Stimulated activated CD8-positive, alpha-beta memory T cell treated with anti-CD3 and anti-CD28 coated beads, Interleukin-2, amount 100 ng/mL, for 1 hour (primary cell): Measurements from ENCODE around the gene GPR62.
"Not testable (repeated sequence)": the region's sequence is repeated elsewhere in the genome, so short reads cannot be mapped to it uniquely, and the experiment has no call there.

Experiments used
- DNase-seq, 2 donors: peaks; one replicate each; pipeline ENCODE4 v3.0.0-alpha.2; 2020; ENCODE audit warnings: low read depth in 2 of 2

The GPR62 gene, protein sequence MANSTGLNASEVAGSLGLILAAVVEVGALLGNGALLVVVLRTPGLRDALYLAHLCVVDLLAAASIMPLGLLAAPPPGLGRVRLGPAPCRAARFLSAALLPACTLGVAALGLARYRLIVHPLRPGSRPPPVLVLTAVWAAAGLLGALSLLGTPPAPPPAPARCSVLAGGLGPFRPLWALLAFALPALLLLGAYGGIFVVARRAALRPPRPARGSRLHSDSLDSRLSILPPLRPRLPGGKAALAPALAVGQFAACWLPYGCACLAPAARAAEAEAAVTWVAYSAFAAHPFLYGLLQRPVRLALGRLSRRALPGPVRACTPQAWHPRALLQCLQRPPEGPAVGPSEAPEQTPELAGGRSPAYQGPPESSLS

GRCh38 chr3:51955175-51955892 is at the start of gene GPR62:
Gene GPR62, plus strand, starts transcription at chr3:51955381. Its CDS starts 272 bp downstream, at chr3:51955653.
- DNase-seq, result no peak

DNA sequence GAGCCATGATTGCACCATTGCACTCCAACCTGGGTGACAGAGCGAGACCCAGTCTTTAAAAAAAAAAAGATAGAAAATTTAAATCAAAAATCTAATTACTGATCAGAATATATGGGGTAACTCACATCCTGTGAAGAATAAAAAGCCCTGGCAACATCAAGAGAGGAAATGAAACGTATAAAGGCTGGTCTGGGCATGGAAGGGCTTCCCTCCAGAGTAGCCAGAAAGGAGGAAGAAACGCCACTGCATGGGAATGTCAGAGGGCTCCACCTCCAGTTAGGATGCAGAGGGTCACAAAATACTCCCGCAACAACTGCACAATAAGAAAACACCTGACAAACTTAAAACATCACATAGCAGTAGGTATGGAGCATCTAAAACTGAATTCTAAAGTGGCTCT is 47.2 kb upstream of the GPR62 start:
- no peak for DNase-seq

GRCh38 chr3:51916418-51916817 is 38.8 kb upstream of the GPR62 start:
- no peak for DNase-seq

DNA sequence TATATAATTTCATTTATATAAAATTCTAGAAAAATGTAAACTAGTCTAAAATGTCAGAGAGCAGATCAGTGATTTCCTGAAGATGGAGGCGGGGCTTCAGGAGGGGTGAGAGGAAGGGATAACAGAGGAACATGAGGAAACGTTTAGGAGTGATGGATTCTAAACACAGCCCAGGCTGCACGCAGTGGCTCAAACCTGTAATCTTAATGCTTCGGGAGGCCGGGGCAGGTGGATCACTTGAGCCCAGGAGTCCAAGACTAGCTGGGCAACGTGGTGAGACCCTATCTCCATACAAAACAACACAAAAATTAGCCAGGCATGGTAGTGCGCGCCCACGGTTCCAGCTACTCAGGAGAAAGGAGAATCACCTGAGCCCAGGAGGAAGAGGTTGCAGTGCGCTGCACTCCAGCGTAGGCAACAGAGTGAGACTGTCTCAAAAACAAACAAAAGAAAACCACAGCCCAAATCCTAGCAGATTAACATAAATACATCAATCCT is 34.1 kb upstream of the GPR62 start:
- no peak for DNase-seq

- DNase-seq, result no peak
These were observed 27.9 kb upstream of the GPR62 start for GRCh38 chr3:51927061-51927977.

- DNase-seq, result no peak
These were observed 26.7 kb upstream of the GPR62 start for GRCh38 chr3:51928438-51928837.

GRCh38 chr3:51928981-51929380 is 26.2 kb upstream of the GPR62 start:
- not testable (repeated sequence) for DNase-seq

DNA sequence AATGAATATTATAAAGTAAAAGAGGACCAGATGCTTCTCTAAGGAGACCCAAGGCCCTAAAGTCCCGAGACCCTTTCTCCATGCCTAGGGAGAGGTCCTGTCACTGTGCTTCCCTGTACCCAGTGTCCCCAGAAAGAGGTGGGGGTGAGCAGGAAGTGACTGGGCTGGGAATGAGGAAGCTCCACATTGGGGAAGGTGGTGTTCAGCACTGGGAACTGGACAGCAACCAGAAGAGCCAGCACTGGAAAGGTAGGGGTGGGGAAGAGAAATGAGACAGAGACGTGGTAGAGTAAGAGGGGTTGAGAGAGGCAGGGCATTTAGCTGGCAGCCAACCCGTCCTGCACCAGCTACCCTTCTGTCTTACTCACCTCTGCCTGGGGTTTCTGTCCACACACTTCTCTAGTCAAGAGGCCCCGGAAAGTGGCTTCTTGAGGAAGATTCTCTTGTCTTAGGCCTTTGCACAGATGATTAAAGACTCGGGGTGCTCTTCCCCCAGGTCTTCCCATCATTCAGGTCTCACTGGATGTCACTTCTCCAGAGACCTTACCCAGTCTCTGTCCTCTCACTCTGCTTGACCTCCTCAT is 25.7 kb upstream of the GPR62 start:
- no peak for DNase-seq

DNA sequence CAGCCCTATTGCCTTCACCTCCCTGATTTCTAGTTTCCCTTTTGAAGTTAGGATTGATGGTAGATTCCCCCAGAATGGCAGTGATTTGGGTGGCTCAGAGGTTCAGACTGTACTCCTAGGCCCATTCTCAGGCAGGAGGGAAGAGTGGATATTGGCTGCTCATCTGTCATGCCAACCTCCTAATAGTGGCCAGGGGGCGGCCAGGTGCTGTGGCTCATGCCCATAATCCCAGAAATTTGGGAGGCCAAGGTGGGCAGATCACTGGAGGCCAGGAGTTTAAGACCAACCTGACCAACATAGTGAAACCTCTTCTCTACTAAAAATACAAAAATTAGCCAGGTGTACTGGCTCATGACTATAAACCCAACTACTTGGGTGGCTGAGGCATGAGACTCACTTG is 24.7 kb upstream of the GPR62 start:
- DNase-seq, result no peak

GRCh38 chr3:51931756-51932155 is 23.4 kb upstream of the GPR62 start:
- DNase-seq, result no peak

GRCh38 chr3:51932471-51933370 is 22.5 kb upstream of the GPR62 start:
- DNase-seq, result no peak

- no peak for DNase-seq
These were observed 21.6 kb upstream of the GPR62 start for GRCh38 chr3:51933471-51934138.

GRCh38 chr3:51934139-51934850 is 20.9 kb upstream of the GPR62 start:
- DNase-seq, result no peak

- no peak for DNase-seq
These were observed 19.9 kb upstream of the GPR62 start for GRCh38 chr3:51934991-51935885.

GRCh38 chr3:51935886-51936755 is 19.1 kb upstream of the GPR62 start:
- no peak for DNase-seq

- DNase-seq, result no peak
These were observed 18.2 kb upstream of the GPR62 start for GRCh38 chr3:51937014-51937413.
